DMS 273 (cell line): Measurements from ENCODE around the gene SFTA2.
"Not testable (repeated sequence)": the region's sequence is repeated elsewhere in the genome, so short reads cannot be mapped to it uniquely, and the experiment has no call there.

ENCODE experiments used
- DNase-seq: peaks from one replicate; lab custom pipeline; 2025; ENCODE audit not compliant: unreplicated experiment; lab: John Stamatoyannopoulos, UW

The SFTA2 gene

GRCh38 chr6:30931969-30932645 lies at the start of gene SFTA2:
Gene SFTA2 (minus strand): TSS chr6:30932170. CDS start chr6:30932096, 74 bp downstream.
- DNase-seq = no peak

- no peak for DNase-seq
These were observed 47.7 kb upstream of the SFTA2 start for GRCh38 chr6:30979690-30980089.

GRCh38 chr6:30979141-30979540 lies 47.2 kb upstream of the SFTA2 start:
- DNase-seq = no peak

- no peak for DNase-seq
These were observed 42.7 kb upstream of the SFTA2 start for GRCh38 chr6:30974490-30975252.

- DNase-seq = no peak
These were observed 40.8 kb upstream of the SFTA2 start for GRCh38 chr6:30972816-30973215.

- no peak for DNase-seq
These were observed 39.0 kb upstream of the SFTA2 start for GRCh38 chr6:30970946-30971345.

- DNase-seq = not testable (repeated sequence)
These were observed 37.2 kb upstream of the SFTA2 start for GRCh38 chr6:30969171-30969570.

- no peak for DNase-seq
These were observed 34.2 kb upstream of the SFTA2 start for GRCh38 chr6:30966154-30966553.

GRCh38 chr6:30965140-30965601 lies 33.2 kb upstream of the SFTA2 start:
- DNase-seq = no peak

GRCh38 chr6:30964075-30964474 lies 32.1 kb upstream of the SFTA2 start:
- DNase-seq = no peak

GRCh38 chr6:30963641-30964040 lies 31.7 kb upstream of the SFTA2 start:
- no peak for DNase-seq

GRCh38 chr6:30962716-30963115 lies 30.7 kb upstream of the SFTA2 start:
- DNase-seq = no peak

GRCh38 chr6:30960907-30961673 lies 29.1 kb upstream of the SFTA2 start:
- no peak for DNase-seq

- no peak for DNase-seq
These were observed 25.7 kb upstream of the SFTA2 start for GRCh38 chr6:30957716-30958115.

GRCh38 chr6:30955367-30956042 lies 23.5 kb upstream of the SFTA2 start:
- DNase-seq = peak; percentile 77

GRCh38 chr6:30954631-30955366 lies 22.8 kb upstream of the SFTA2 start:
- no peak for DNase-seq

GRCh38 chr6:30951907-30952469 lies 20.0 kb upstream of the SFTA2 start:
- DNase-seq = no peak

GRCh38 chr6:30948811-30949210 lies 16.8 kb upstream of the SFTA2 start:
- DNase-seq = no peak

GRCh38 chr6:30947231-30947630 lies 15.3 kb upstream of the SFTA2 start:
- no peak for DNase-seq

GRCh38 chr6:30945281-30945680 lies 13.3 kb upstream of the SFTA2 start:
- DNase-seq = no peak
